Measurements from ENCODE around the gene CMYA5.
"Not testable (repeated sequence)": the region's sequence is repeated elsewhere in the genome, so short reads cannot be mapped to it uniquely, and the experiment has no call there.

CMYA5 gene

GRCh38 chr5:79699763-79700400 lies 10.2 kb downstream of the CMYA5 start:
- H3K27me3 ChIP-seq (ENCODE audit: control insufficient read depth in 2 of 2, insufficient read depth in 2 of 2, low read length in 2 of 2), result no peaks in the 10 kb centered on the region
- no peak overlapping the region for H3K9ac ChIP-seq (ENCODE audit: low read depth in 1 of 2, low read length in 2 of 2)
- H3K9me3 ChIP-seq (ENCODE audit: control insufficient read depth in 2 of 2, low read length in 2 of 2), result no peaks in the 10 kb centered on the region
- H3K4me1 ChIP-seq (ENCODE audit: control insufficient read depth in 2 of 2, insufficient read depth in 2 of 2, low read length in 2 of 2), result no peaks in the 10 kb centered on the region
- no peak overlapping the region for H3K4me3 ChIP-seq (ENCODE audit: low read length in 2 of 2)
- no peaks in the 10 kb centered on the region for H3K36me3 ChIP-seq (ENCODE audit: control insufficient read depth in 2 of 2, insufficient read depth in 2 of 2, low read length in 2 of 2)
- H3K27ac ChIP-seq (ENCODE audit: low read depth in 2 of 2, low read length in 2 of 2), result no peak overlapping the region

DNA sequence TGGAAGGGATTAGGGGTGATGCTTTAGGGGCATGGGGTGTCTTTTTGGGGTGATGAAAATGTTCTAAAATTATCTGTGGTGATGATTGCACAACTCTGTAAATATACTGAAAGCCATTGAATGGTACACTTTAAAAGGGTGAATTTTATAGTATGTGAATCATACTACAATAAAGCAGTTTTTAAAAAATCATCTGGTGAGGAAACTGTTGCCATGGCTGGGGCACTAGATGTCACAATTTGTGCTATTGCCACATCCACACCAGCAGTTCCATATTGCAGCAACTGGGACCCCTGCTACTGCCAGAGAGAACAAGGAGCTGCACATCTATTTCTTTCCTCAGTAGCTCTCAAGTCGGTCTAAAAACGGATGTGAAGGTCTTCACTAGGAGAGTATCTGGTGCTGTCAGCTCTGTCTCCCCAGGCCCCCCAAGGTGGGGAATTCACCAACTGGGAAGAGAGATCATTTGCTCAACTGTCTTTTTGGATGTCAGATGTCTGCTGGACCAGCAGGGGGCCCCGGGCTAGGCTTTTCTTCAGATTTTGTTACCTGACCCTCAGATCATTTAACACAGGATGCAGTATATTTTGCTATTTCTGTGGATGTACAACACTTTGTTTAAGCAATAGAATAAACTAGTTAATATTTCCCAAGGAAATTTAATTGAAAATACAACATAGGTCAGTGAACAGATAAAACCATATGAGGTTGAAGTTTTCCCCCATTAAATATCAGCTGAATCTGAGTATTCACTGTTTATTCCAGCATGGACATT lies 13.2 kb downstream of the CMYA5 start:
- no peak overlapping the region for H3K4me3 ChIP-seq (ENCODE audit: low read length in 2 of 2)
- no peaks in the 10 kb centered on the region for H3K9me3 ChIP-seq (ENCODE audit: control insufficient read depth in 2 of 2, low read length in 2 of 2)
- no peaks in the 10 kb centered on the region for H3K27me3 ChIP-seq (ENCODE audit: control insufficient read depth in 2 of 2, insufficient read depth in 2 of 2, low read length in 2 of 2)
- H3K27ac ChIP-seq (ENCODE audit: low read depth in 2 of 2, low read length in 2 of 2), result no peak overlapping the region
- H3K4me1 ChIP-seq (ENCODE audit: control insufficient read depth in 2 of 2, insufficient read depth in 2 of 2, low read length in 2 of 2), result no peaks in the 10 kb centered on the region
- no peaks in the 10 kb centered on the region for H3K36me3 ChIP-seq (ENCODE audit: control insufficient read depth in 2 of 2, insufficient read depth in 2 of 2, low read length in 2 of 2)
- no peak overlapping the region for H3K9ac ChIP-seq (ENCODE audit: low read depth in 1 of 2, low read length in 2 of 2)

DNA sequence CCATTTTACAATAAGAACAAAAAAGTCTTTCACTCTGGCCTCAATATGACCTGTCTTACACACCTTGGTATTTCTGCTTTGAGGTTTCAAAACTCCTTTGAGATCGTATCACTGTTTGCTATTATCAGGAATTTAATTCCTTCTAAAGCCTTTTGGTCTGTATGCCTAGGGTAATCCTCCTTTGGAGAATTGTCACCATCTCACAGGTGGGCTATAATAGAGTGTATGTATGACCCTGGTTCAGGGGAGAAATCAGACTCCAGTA lies 13.7 kb downstream of the CMYA5 start:
- no peaks in the 10 kb centered on the region for H3K27me3 ChIP-seq (ENCODE audit: control insufficient read depth in 2 of 2, insufficient read depth in 2 of 2, low read length in 2 of 2)
- H3K9ac ChIP-seq (ENCODE audit: low read depth in 1 of 2, low read length in 2 of 2), result no peak overlapping the region
- H3K4me1 ChIP-seq (ENCODE audit: control insufficient read depth in 2 of 2, insufficient read depth in 2 of 2, low read length in 2 of 2), result no peaks in the 10 kb centered on the region
- no peaks in the 10 kb centered on the region for H3K36me3 ChIP-seq (ENCODE audit: control insufficient read depth in 2 of 2, insufficient read depth in 2 of 2, low read length in 2 of 2)
- no peak overlapping the region for H3K27ac ChIP-seq (ENCODE audit: low read depth in 2 of 2, low read length in 2 of 2)
- H3K4me3 ChIP-seq (ENCODE audit: low read length in 2 of 2), result no peak overlapping the region
- H3K9me3 ChIP-seq (ENCODE audit: control insufficient read depth in 2 of 2, low read length in 2 of 2), result no peaks in the 10 kb centered on the region

- H3K27me3 ChIP-seq (ENCODE audit: control insufficient read depth in 2 of 2, insufficient read depth in 2 of 2, low read length in 2 of 2), result no peaks in the 10 kb centered on the region
- H3K9ac ChIP-seq (ENCODE audit: low read depth in 1 of 2, low read length in 2 of 2), result no peak overlapping the region
- no peak overlapping the region for H3K4me3 ChIP-seq (ENCODE audit: low read length in 2 of 2)
- no peaks in the 10 kb centered on the region for H3K36me3 ChIP-seq (ENCODE audit: control insufficient read depth in 2 of 2, insufficient read depth in 2 of 2, low read length in 2 of 2)
- no peak overlapping the region for H3K27ac ChIP-seq (ENCODE audit: low read depth in 2 of 2, low read length in 2 of 2)
- no peaks in the 10 kb centered on the region for H3K4me1 ChIP-seq (ENCODE audit: control insufficient read depth in 2 of 2, insufficient read depth in 2 of 2, low read length in 2 of 2)
- H3K9me3 ChIP-seq (ENCODE audit: control insufficient read depth in 2 of 2, low read length in 2 of 2), result no peaks in the 10 kb centered on the region
Measured at GRCh38 chr5:79704553-79704952, 14.9 kb downstream of the CMYA5 start.

- H3K36me3 ChIP-seq (ENCODE audit: control insufficient read depth in 2 of 2, insufficient read depth in 2 of 2, low read length in 2 of 2), result no peaks in the 10 kb centered on the region
- H3K9ac ChIP-seq (ENCODE audit: low read depth in 1 of 2, low read length in 2 of 2), result no peak overlapping the region
- no peak overlapping the region for H3K4me3 ChIP-seq (ENCODE audit: low read length in 2 of 2)
- no peaks in the 10 kb centered on the region for H3K4me1 ChIP-seq (ENCODE audit: control insufficient read depth in 2 of 2, insufficient read depth in 2 of 2, low read length in 2 of 2)
- no peaks in the 10 kb centered on the region for H3K9me3 ChIP-seq (ENCODE audit: control insufficient read depth in 2 of 2, low read length in 2 of 2)
- no peaks in the 10 kb centered on the region for H3K27me3 ChIP-seq (ENCODE audit: control insufficient read depth in 2 of 2, insufficient read depth in 2 of 2, low read length in 2 of 2)
- no peak overlapping the region for H3K27ac ChIP-seq (ENCODE audit: low read depth in 2 of 2, low read length in 2 of 2)
Measured at GRCh38 chr5:79705632-79706031, 16.0 kb downstream of the CMYA5 start.

- H3K36me3 ChIP-seq (ENCODE audit: control insufficient read depth in 2 of 2, insufficient read depth in 2 of 2, low read length in 2 of 2); H3K27me3 ChIP-seq (ENCODE audit: control insufficient read depth in 2 of 2, insufficient read depth in 2 of 2, low read length in 2 of 2); H3K9me3 ChIP-seq (ENCODE audit: control insufficient read depth in 2 of 2, low read length in 2 of 2); H3K27ac ChIP-seq (ENCODE audit: low read depth in 2 of 2, low read length in 2 of 2); H3K4me1 ChIP-seq (ENCODE audit: control insufficient read depth in 2 of 2, insufficient read depth in 2 of 2, low read length in 2 of 2); H3K9ac ChIP-seq (ENCODE audit: low read depth in 1 of 2, low read length in 2 of 2); H3K4me3 ChIP-seq (ENCODE audit: low read length in 2 of 2): not testable (repeated sequence)
Measured at GRCh38 chr5:79706317-79706716, 16.7 kb downstream of the CMYA5 start.

GRCh38 chr5:79707535-79707934 lies 17.9 kb downstream of the CMYA5 start:
- Histone ChIP-seq H3K36me3 (ENCODE audit: control insufficient read depth in 2 of 2, insufficient read depth in 2 of 2, low read length in 2 of 2) (no peaks in the 10 kb centered on the region), H3K9ac (ENCODE audit: low read depth in 1 of 2, low read length in 2 of 2) (no peak overlapping the region), H3K27me3 (ENCODE audit: control insufficient read depth in 2 of 2, insufficient read depth in 2 of 2, low read length in 2 of 2) (no peaks in the 10 kb centered on the region), H3K4me3 (ENCODE audit: low read length in 2 of 2) (no peak overlapping the region), H3K4me1 (ENCODE audit: control insufficient read depth in 2 of 2, insufficient read depth in 2 of 2, low read length in 2 of 2) (no peaks in the 10 kb centered on the region), H3K27ac (ENCODE audit: low read depth in 2 of 2, low read length in 2 of 2) (no peak overlapping the region), H3K9me3 (ENCODE audit: control insufficient read depth in 2 of 2, low read length in 2 of 2) (no peaks in the 10 kb centered on the region)

- Histone ChIP-seq H3K9me3 (ENCODE audit: control insufficient read depth in 2 of 2, low read length in 2 of 2) (no peaks in the 10 kb centered on the region), H3K27ac (ENCODE audit: low read depth in 2 of 2, low read length in 2 of 2) (no peak overlapping the region), H3K27me3 (ENCODE audit: control insufficient read depth in 2 of 2, insufficient read depth in 2 of 2, low read length in 2 of 2) (no peaks in the 10 kb centered on the region), H3K36me3 (ENCODE audit: control insufficient read depth in 2 of 2, insufficient read depth in 2 of 2, low read length in 2 of 2) (no peaks in the 10 kb centered on the region), H3K9ac (ENCODE audit: low read depth in 1 of 2, low read length in 2 of 2) (no peak overlapping the region), H3K4me3 (ENCODE audit: low read length in 2 of 2) (no peak overlapping the region), H3K4me1 (ENCODE audit: control insufficient read depth in 2 of 2, insufficient read depth in 2 of 2, low read length in 2 of 2) (no peaks in the 10 kb centered on the region)
Measured at GRCh38 chr5:79712741-79713140, 23.1 kb downstream of the CMYA5 start.

GRCh38 chr5:79713727-79714126 lies 24.1 kb downstream of the CMYA5 start:
- no peak overlapping the region for H3K27ac ChIP-seq (ENCODE audit: low read depth in 2 of 2, low read length in 2 of 2)

DNA sequence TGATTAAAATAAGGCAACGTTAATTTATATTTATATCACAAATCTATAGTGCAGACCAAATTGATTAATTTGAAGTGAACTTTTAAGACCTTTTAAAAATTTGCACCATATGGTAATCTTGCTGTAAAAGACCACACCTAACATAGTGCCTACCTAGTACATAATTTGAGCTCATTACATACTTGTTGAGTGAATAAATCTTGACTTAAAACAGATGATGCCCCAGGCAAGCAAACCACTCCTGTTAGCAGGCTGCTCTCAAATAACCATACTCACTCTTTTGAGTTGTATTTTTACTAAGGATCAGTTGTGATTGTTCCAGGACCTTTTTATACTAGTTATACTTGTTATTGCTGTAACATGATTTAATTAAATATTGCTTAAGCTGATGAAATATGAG lies 27.2 kb downstream of the CMYA5 start:
- H3K36me3 ChIP-seq (ENCODE audit: control insufficient read depth in 2 of 2, insufficient read depth in 2 of 2, low read length in 2 of 2), result no peaks in the 10 kb centered on the region
- peaks cover 5 to 6% of the 10 kb centered on the region in 2 donors for H3K9me3 ChIP-seq (ENCODE audit: control insufficient read depth in 2 of 2, low read length in 2 of 2)
- H3K27ac ChIP-seq (ENCODE audit: low read depth in 2 of 2, low read length in 2 of 2), result no peak overlapping the region
- H3K9ac ChIP-seq (ENCODE audit: low read depth in 1 of 2, low read length in 2 of 2), result no peak overlapping the region
- H3K4me3 ChIP-seq (ENCODE audit: low read length in 2 of 2), result no peak overlapping the region
- no peaks in the 10 kb centered on the region for H3K27me3 ChIP-seq (ENCODE audit: control insufficient read depth in 2 of 2, insufficient read depth in 2 of 2, low read length in 2 of 2)
- H3K4me1 ChIP-seq (ENCODE audit: control insufficient read depth in 2 of 2, insufficient read depth in 2 of 2, low read length in 2 of 2), result no peaks in the 10 kb centered on the region

More at GRCh38 chr5:79713727-79714126, 24.1 kb downstream of the CMYA5 start:
- H3K36me3 ChIP-seq (ENCODE audit: control insufficient read depth in 2 of 2, insufficient read depth in 2 of 2, low read length in 2 of 2), result no peaks in the 10 kb centered on the region
- H3K4me3 ChIP-seq (ENCODE audit: low read length in 2 of 2), result no peak overlapping the region
- no peaks in the 10 kb centered on the region for H3K4me1 ChIP-seq (ENCODE audit: control insufficient read depth in 2 of 2, insufficient read depth in 2 of 2, low read length in 2 of 2)
- no peaks in the 10 kb centered on the region for H3K27me3 ChIP-seq (ENCODE audit: control insufficient read depth in 2 of 2, insufficient read depth in 2 of 2, low read length in 2 of 2)
- H3K9me3 ChIP-seq (ENCODE audit: control insufficient read depth in 2 of 2, low read length in 2 of 2), result no peaks in the 10 kb centered on the region
- H3K9ac ChIP-seq (ENCODE audit: low read depth in 1 of 2, low read length in 2 of 2), result no peak overlapping the region

All from mucosa of rectum (tissue), 2 donors.